Activated CD4-positive, alpha-beta T cell treated with anti-CD3 and anti-CD28 coated beads for 4 hours (primary cell): ENCODE results near the gene USP12.

Experiments
- DNase-seq, 2 donors: peaks; one replicate each; pipeline ENCODE4 v3.0.0-alpha.2; 2020

The USP12 gene

DNA sequence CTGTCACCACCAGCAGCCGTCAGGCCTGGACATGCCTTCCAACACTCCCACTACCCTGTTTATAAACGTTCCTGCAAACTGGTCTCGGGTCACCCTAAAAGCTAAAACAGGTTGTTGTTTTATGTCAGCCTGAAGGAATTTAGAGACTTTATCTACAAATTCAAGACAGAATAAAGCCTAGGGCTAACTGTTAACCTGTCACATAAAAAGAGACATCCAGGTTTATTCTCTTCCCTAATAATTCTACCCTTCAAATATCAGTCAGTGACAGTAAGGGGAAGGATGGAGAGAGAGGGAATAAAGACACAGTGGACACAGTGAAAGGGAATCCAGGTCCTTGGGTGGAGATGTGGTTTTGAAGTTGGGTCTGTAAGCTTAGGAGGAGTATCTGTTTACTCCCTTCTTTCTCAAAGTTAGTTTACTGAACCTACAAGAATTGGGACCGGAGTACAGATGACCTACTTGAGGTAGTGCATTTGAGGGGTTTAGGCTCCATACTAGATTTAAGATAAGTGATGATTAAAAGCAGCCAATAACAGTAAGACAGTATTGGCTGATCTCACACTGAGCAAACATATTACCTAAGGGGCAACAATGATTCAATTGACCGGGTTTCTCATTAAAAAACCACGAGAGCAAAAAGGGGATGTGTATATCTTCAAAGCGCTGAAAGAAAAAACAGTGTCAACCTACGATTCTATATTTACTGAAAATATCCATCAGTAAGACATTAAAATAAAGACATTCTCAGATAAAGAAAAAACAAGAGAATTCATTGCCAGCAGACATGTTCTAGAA is 142.7 kb downstream of the USP12 start:
- no peak for DNase-seq

DNA sequence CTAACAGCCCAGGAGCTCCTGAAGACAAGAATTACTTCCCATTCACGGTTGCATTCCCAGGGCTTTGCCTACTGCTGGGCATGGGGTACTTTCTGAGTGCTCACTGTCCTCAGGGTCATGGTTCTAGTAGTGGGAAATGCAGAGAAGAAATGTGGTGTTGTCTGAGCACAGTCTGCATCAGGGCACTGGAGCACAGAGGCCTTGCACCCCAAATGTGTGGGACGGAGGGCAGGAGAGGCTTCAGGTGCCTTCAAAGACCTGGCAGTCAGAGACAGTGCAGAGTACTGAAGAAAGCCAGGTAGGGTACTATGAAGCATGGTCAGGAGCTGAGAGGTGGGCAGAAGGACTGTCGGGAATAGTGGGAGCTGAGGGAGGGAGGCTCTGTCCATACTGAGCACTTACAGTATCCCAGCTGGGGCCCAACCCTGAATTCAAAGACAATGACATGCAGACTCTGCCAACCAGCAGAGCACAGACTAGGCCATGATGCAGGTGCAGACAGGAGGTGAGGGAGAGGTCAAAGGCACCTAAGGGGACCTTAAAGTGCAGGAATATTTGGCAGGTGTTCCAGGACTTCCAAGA is 144.4 kb downstream of the USP12 start:
- DNase-seq = no peak

DNA sequence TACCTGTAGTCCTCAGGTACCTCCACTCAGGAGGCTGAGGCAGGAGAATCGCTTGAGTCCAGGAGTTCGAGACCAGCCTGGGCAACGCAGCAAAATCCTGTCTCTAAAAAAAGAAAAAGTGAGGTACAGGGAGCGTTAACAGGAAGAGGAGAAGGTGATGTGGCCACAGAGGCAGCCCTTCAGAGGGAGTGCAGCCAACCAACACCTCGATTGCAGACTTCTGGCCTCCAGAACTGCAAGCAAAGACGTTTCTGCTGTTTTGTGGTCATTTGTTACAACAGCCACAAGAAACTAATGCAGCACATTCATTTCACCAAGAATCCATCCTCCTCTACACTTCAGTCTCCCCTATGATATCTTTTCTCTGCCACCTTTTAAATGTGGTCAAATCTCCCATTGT is 145.2 kb downstream of the USP12 start:
- no peak for DNase-seq

DNA sequence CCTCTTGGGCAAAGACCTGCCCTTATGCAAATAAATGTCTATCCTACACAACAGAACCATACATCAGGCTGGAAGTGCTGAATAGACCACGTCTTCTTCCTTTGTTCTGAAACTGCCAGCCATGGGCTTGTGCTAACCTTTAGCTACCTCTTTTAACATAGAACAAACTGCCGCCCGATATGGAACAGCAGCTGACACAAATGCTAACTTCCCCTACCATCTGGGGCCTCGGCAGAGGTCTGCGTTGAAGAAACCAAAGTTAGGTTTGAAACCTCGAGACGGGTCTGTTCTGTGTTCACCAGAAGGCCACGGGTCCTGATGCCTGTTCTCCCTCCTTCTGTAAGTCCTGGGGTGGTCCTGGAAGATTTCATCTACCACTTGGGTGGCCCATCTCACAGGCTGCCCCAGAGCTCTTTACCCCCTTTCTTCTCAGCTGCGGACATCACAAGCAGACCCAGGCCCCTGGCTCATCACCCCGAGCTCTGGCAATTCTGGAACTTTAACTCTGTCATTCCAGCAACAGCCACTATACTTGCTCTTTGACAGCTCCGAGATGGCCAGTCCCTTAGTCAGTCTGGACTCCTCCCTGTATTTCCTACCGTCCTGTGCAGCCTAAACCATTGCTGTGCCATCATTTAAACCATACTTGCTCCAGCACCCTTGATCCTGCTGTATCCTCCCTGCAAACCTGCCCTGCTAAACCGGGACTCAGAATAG is 146.7 kb downstream of the USP12 start:
- no peak for DNase-seq

DNA sequence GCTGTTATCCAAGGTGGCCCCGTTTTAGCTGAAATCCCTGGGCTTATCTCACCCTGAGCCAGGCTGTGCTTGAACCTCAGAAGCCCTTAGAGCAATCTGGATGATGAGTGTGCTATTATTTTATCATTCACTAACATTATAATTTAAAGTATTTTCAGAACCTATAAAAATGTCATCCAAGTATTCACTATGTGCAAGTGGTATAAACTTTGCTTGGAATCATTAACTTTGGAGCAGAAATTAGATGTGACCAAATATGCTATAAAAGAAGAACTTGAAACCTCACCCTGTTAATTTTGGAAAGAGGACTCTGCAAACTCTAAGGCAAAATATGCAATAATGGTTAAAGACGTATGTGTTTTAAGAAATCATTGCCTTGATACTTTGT is 147.5 kb downstream of the USP12 start:
- DNase-seq = no peak

DNA sequence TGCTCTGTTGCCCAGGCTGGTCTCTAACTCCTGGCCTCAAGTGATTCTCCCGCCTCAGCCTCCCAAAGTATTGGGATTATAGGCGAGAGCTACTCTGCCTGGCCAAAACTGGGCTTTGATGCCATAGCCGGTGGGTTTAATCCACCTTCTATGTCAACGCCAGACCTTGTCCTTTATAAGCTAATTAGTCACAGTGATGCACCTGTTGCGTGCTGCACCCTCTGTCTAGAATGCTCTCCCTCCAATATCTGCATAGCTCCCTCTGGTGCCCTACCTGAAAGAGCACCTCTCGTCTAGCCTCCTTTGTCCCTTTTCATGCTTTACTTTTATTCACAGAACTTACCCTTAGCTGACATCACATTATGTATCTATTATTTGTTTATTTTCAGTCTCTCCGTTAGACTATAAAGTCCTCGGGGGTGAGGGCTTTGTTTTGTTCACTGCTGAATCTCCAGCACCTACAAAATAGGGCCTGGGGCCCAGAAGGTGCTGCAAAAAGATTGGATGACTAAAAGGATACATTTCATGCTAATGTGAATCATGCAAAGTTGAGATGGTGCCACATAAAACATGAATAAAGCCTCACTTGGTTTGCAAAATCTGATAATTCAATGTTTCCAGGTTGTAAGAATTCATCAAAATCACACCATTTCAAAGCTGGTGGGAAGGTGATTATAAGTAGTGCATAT is 148.1 kb downstream of the USP12 start:
- no peak for DNase-seq

DNA sequence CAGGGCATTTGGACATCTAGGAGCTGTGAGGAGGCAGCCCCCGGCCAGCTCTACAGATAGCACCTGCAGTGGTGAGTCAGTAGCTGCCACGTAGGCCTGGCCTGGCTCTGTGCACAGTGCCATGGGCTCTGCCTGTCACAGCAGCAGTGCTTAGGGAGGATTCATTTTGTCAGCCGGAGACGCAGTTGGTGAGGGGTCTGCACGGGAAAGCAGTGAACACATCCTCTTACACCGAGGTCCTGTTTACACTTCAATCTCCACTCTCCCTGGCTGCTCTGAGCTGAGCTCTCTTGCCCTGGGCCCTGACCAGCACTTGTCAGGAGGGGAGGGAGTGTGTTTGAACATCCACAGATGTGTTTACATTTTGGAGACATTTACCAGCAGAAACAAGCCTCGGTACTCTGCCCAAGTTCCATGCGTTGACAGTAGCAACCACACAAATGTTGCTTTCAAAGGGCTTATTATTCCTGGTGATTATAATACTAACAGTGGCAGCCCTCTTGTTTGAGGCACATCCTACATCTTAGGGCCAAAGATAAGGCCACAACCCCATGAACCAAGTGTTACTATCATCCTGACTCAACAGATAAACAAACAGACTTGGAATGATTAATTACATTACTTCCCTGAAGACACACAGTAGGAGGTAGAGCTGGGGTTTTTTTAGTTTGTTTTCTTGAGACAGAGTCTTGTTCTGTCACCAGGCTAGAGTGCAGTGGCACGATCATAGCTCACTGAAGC is 148.9 kb downstream of the USP12 start:
- no peak for DNase-seq

DNA sequence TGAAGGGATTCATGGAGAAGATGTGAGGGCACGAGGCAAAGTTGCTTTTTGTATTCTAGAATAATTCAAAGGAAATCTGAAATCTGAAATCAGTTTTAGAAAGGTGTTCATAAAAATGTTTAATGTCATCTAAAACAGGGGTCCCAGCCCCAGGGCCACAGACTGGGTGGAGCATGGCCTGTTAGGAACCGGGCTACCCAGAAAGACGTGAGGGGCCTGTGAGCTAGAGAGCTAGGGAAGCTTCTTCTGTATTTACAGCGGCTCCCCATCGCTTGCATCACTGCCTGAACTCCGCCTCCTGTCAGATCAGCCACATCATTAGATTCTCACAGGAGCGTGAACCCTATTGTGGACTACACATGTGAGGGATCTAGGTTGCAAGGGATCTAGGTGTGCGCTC is 151.2 kb downstream of the USP12 start:
- DNase-seq = no peak

DNA sequence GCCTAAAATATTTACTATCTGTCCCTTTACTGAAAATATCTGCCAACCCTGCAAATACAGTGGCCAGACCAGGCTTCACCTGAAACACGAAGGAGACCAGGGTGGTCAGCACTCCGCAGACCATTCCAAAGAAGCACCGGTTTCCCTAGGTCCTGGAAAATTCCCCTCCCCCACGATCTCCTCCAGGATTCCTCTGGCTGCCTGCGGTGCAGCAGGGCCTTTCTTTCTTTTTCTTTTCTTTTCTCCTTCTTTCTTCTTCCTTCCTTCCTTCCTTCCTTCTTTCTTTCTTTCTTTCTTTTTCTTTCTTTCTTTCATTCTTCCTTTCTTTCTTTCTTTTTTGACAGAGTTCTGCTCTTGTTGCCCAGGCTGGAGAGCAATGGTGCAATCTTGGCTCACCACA is 152.7 kb downstream of the USP12 start:
- DNase-seq = no peak

DNA sequence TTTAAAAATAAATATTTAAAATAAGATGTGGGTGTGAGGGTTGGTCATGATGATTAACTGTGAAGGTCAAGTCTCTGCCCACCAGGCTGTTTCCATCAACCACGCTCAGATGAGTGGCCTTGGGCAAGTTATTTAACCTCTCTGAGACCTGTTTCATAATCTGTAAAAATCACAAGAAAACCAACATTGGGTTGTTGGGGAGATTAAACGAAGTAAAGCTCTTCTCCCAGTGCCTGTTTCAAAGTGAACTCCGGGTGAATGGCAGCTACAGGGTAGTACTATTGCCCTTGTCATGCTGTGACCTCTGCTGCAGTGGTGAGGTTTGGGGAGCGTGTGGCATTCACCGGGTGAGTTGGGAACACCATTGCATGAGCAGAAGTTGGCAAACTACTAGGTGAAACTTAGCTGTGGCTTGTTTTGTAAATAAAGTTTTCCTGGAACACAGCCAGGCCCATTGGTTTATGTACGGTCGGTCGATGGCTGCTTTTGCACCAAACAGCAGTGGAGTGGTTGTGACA is 153.2 kb downstream of the USP12 start:
- DNase-seq = no peak

DNA sequence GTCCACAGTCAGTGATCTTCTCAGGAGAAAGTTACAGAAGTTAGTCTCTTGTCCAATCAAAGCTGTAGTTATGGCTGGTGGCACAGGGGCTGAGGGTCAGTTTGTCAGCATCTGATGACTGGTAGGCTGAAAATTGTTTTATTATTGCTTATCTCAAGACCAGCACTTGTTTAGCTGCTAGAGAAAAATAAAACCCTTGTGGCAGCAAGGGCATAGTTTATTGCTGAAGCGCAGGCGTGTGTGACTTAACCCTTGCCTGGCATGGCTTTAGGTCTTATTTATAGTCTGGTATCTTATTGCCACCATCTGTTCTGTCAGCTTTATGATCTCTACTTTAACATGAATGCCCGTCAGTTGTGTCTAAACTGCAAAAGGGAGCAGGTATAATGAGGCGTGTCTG is 154.7 kb downstream of the USP12 start:
- DNase-seq = no peak
